Gastrocnemius medialis (tissue), 4 donors: ENCODE data around the gene ANKRD63.

Experiments
- CTCF ChIP-seq, 5 experiments: fragments of 450-650 bp in 3 of 5; fragments of 200-600 bp in 2 of 5; sonication (generic) in 2 of 5; IDR thresholded peaks in 4 of 5; conservative IDR thresholded peaks in 1 of 5; 1 replicate in 4 of 5; 2 replicates in 1 of 5; pipeline ENCODE4 v1.5.1; 2016 to 2019; ENCODE audit warnings: antibody characterized with exemption in 5 of 5, mild to moderate bottlenecking in 3 of 5, moderate library complexity in 3 of 5
- POLR2A ChIP-seq, 2 donors: fragments of 450-650 bp; IDR thresholded peaks; one replicate each; pipeline ENCODE4 v1.6.1; 2017; ENCODE audit warnings: antibody characterized with exemption in 2 of 2, mild to moderate bottlenecking in 2 of 2, moderate library complexity in 2 of 2

GRCh38 chr15:40306371-40306770 is 23.5 kb upstream of the ANKRD63 start:
- no peak for TF ChIP-seq CTCF (IDR thresholded peaks at IDR 0.05 in 4 of 5, conservative IDR thresholded peaks at IDR 0.05 in 1 of 5)
- no peak for TF ChIP-seq POLR2A (IDR thresholded peaks at IDR 0.05)
